Measurements from ENCODE around the gene ARID1B. TPM values are rescaled to one million over a fixed set of nuclear protein-coding genes. Genes with fewer than 3 reads are reported as not detected.
A peak's percentile ranks its signal among the peaks of the same experiment; 100 is the strongest.

ARID1B gene
- total RNA-seq, 5 donors from 2014 or later (not counting 1 experiment from before 2014, with no cell fraction given), result 103 to 161 (median 108) TPM

DNA sequence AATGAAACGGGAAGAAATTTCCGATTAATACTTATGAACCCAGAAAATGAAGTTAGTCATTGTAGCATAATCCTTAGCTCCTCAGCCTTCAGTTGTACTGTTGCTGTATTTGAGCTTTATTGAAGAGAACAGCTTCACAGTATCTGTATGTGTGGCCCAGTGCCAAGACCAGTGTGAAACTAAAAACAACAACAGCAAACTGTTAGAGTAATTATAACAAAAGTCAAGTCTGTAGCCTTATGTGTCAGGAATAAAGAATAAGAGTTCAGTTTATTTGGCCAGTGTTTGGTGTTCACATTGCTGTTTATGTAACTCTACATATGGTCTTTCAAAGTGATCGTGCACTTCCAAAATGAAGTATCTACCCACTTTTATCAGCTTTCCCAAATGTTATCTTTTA lies 70.9 kb downstream of the ARID1B start:
- H3K4me1 ChIP-seq (ENCODE audit: control insufficient read depth in 1 of 2, extremely low read depth in 1 of 2, insufficient read depth in 2 of 2, low read length in 2 of 2), result peaks cover 10 to 25% of the 10 kb centered on the region in 2 experiments
- H3K4me3 Mint-ChIP-seq, result no peak overlapping the region

GRCh38 chr6:156848533-156848932 lies 71.4 kb downstream of the ARID1B start:
- H3K4me3 Mint-ChIP-seq, result no peak overlapping the region
- CTCF ChIA-PET, result interaction anchor here in 1 of 2 donors (0.6 to 1.0 kb wide), 2 partner anchors 17 to 36 kb away, joined by 3 read pairs; no protein-coding TSS in a partner anchor
- peak overlapping the region in 1 of 2 donors; percentile 39 for H3K27ac Mint-ChIP-seq
- Histone ChIP-seq H3K4me1 (ENCODE audit: control insufficient read depth in 1 of 2, extremely low read depth in 1 of 2, insufficient read depth in 2 of 2, low read length in 2 of 2) (peaks cover 13 to 26% of the 10 kb centered on the region in 2 experiments), H3K9me3 (no peaks in the 10 kb centered on the region), H3K4me3 (ENCODE audit: control insufficient read depth in 1 of 2, extremely low read depth in 1 of 2, low read length in 1 of 2) (no peak overlapping the region), H3K36me3 (ENCODE audit: control insufficient read depth in 2 of 2, extremely low read depth in 1 of 2, insufficient read depth in 1 of 2, low read length in 1 of 2) (no peaks in the 10 kb centered on the region), H3K27ac (ENCODE audit: low read length) (no peak overlapping the region), H3K27me3 (replicated peaks in 1 of 2; ENCODE audit: control insufficient read depth in 2 of 2, extremely low read depth in 1 of 2, insufficient read depth in 2 of 2, low read length in 1 of 2) (no peaks in the 10 kb centered on the region)
- no peak for ATAC-seq (replicated peaks in 1 of 4)
- POLR2A ChIA-PET, result no interaction called here
- peaks cover 5% of the 10 kb centered on the region for H3K36me3 Mint-ChIP-seq
- H3K27me3 Mint-ChIP-seq, result no peaks in the 10 kb centered on the region
- no peaks in the 10 kb centered on the region for H3K9me3 Mint-ChIP-seq
- DNase-seq, result no peak
- H3K4me1 Mint-ChIP-seq, result peaks cover 96 to 97% (median 96%) of the 10 kb centered on the region in 3 donors
- 0% methylated on average over 1 of the region's 5 CpGs for WGBS (ENCODE audit: insufficient coverage)

More for the DNA sequence above, 70.9 kb downstream of the ARID1B start:
- H3K27ac Mint-ChIP-seq, result no peak overlapping the region
- Histone ChIP-seq H3K4me3 (ENCODE audit: control insufficient read depth in 1 of 2, extremely low read depth in 1 of 2, low read length in 1 of 2) (no peak overlapping the region), H3K27ac (ENCODE audit: low read length) (no peak overlapping the region), H3K27me3 (replicated peaks in 1 of 2; ENCODE audit: control insufficient read depth in 2 of 2, extremely low read depth in 1 of 2, insufficient read depth in 2 of 2, low read length in 1 of 2) (no peaks in the 10 kb centered on the region), H3K36me3 (ENCODE audit: control insufficient read depth in 2 of 2, extremely low read depth in 1 of 2, insufficient read depth in 1 of 2, low read length in 1 of 2) (no peaks in the 10 kb centered on the region), H3K9me3 (no peaks in the 10 kb centered on the region)
- POLR2A ChIA-PET, result no interaction called here
- no peaks in the 10 kb centered on the region for H3K27me3 Mint-ChIP-seq
- ATAC-seq (replicated peaks in 1 of 4) (no peak), DNase-seq (no peak)
- peaks cover 95 to 96% (median 96%) of the 10 kb centered on the region in 3 donors for H3K4me1 Mint-ChIP-seq
- WGBS (ENCODE audit: insufficient coverage), result no CpG with 5 or more reads among the region's 3 CpGs
- CTCF ChIA-PET, result interaction anchor here in 1 of 2 donors (0.6 to 1.0 kb wide), 2 partner anchors 17 to 36 kb away, joined by 3 read pairs; no protein-coding TSS in a partner anchor
- peaks cover 5% of the 10 kb centered on the region for H3K36me3 Mint-ChIP-seq
- H3K9me3 Mint-ChIP-seq, result no peaks in the 10 kb centered on the region

GRCh38 chr6:156849806-156850205 lies 72.6 kb downstream of the ARID1B start:
- peaks cover 5% of the 10 kb centered on the region for H3K36me3 Mint-ChIP-seq
- H3K27ac ChIP-seq (ENCODE audit: low read length), result no peak overlapping the region
- no peaks in the 10 kb centered on the region for H3K36me3 ChIP-seq (ENCODE audit: control insufficient read depth in 2 of 2, extremely low read depth in 1 of 2, insufficient read depth in 1 of 2, low read length in 1 of 2)
- ATAC-seq (replicated peaks in 1 of 4), result no peak
- WGBS (ENCODE audit: insufficient coverage), result 93% methylated on average over 3 of the region's 7 CpGs
- H3K9me3 ChIP-seq, result no peaks in the 10 kb centered on the region
- no peaks in the 10 kb centered on the region for H3K27me3 Mint-ChIP-seq
- H3K9me3 Mint-ChIP-seq, result no peaks in the 10 kb centered on the region
- no peak overlapping the region for H3K4me3 ChIP-seq (ENCODE audit: control insufficient read depth in 1 of 2, extremely low read depth in 1 of 2, low read length in 1 of 2)
- H3K4me1 ChIP-seq (ENCODE audit: control insufficient read depth in 1 of 2, extremely low read depth in 1 of 2, insufficient read depth in 2 of 2, low read length in 2 of 2), result peaks cover 13 to 35% of the 10 kb centered on the region in 2 experiments
- CTCF ChIA-PET, result no interaction called here
- H3K4me1 Mint-ChIP-seq, result peaks cover 95 to 97% (median 96%) of the 10 kb centered on the region in 3 donors
- H3K4me3 Mint-ChIP-seq, result peak overlapping the region in 1 of 3 donors; percentile 3
- POLR2A ChIA-PET, result no interaction called here
- H3K27me3 ChIP-seq (replicated peaks in 1 of 2; ENCODE audit: control insufficient read depth in 2 of 2, extremely low read depth in 1 of 2, insufficient read depth in 2 of 2, low read length in 1 of 2), result no peaks in the 10 kb centered on the region
- no peak for DNase-seq
- no peak overlapping the region for H3K27ac Mint-ChIP-seq

DNA sequence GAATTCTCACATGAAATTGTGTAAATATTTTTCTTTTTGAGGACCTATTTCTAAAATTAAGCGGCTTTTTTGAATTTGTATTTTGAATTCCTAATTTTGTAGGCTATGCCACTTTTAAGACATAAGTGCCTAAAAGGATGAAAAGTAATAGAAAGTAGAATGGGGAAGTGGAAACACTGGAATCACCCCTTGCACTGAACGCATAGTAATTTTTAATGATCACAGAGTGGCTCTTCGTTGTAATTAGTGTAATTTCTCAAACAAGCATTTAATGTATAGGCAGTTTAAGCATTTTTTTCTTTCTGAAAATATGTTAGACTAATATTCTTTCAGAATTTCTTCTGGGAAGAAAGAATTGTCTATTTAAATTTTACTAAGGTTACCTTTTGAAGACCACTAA lies 73.2 kb downstream of the ARID1B start:
- no peaks in the 10 kb centered on the region for H3K27me3 Mint-ChIP-seq
- peaks cover 95 to 96% (median 95%) of the 10 kb centered on the region in 3 donors for H3K4me1 Mint-ChIP-seq
- ATAC-seq (replicated peaks in 1 of 4) (no peak), DNase-seq (no peak)
- peak overlapping the region in 1 of 3 donors; percentile 3 for H3K4me3 Mint-ChIP-seq
- Histone ChIP-seq H3K27ac (ENCODE audit: low read length) (no peak overlapping the region), H3K27me3 (replicated peaks in 1 of 2; ENCODE audit: control insufficient read depth in 2 of 2, extremely low read depth in 1 of 2, insufficient read depth in 2 of 2, low read length in 1 of 2) (no peaks in the 10 kb centered on the region), H3K9me3 (no peaks in the 10 kb centered on the region), H3K4me1 (ENCODE audit: control insufficient read depth in 1 of 2, extremely low read depth in 1 of 2, insufficient read depth in 2 of 2, low read length in 2 of 2) (peaks cover 14 to 29% of the 10 kb centered on the region in 2 experiments), H3K36me3 (ENCODE audit: control insufficient read depth in 2 of 2, extremely low read depth in 1 of 2, insufficient read depth in 1 of 2, low read length in 1 of 2) (no peaks in the 10 kb centered on the region), H3K4me3 (ENCODE audit: control insufficient read depth in 1 of 2, extremely low read depth in 1 of 2, low read length in 1 of 2) (no peak overlapping the region)
- WGBS (ENCODE audit: insufficient coverage), result no CpG with 5 or more reads among the region's 3 CpGs
- no peaks in the 10 kb centered on the region for H3K9me3 Mint-ChIP-seq
- H3K36me3 Mint-ChIP-seq, result peaks cover 5% of the 10 kb centered on the region
- ChIA-PET POLR2A (no interaction called here), CTCF (no interaction called here)
- H3K27ac Mint-ChIP-seq, result no peak overlapping the region

- Histone ChIP-seq H3K4me3 (ENCODE audit: control insufficient read depth in 1 of 2, extremely low read depth in 1 of 2, low read length in 1 of 2) (no peak overlapping the region), H3K27me3 (replicated peaks in 1 of 2; ENCODE audit: control insufficient read depth in 2 of 2, extremely low read depth in 1 of 2, insufficient read depth in 2 of 2, low read length in 1 of 2) (no peaks in the 10 kb centered on the region), H3K9me3 (no peaks in the 10 kb centered on the region), H3K4me1 (ENCODE audit: control insufficient read depth in 1 of 2, extremely low read depth in 1 of 2, insufficient read depth in 2 of 2, low read length in 2 of 2) (peaks cover 24 to 27% of the 10 kb centered on the region in 2 experiments), H3K27ac (ENCODE audit: low read length) (no peak overlapping the region), H3K36me3 (ENCODE audit: control insufficient read depth in 2 of 2, extremely low read depth in 1 of 2, insufficient read depth in 1 of 2, low read length in 1 of 2) (no peaks in the 10 kb centered on the region)
- no peaks in the 10 kb centered on the region for H3K27me3 Mint-ChIP-seq
- no CpG with 5 or more reads among the region's 3 CpGs for WGBS (ENCODE audit: insufficient coverage)
- no peak overlapping the region for H3K4me3 Mint-ChIP-seq
- ATAC-seq (replicated peaks in 1 of 4) (no peak), DNase-seq (no peak)
- ChIA-PET POLR2A (interaction anchor here in 1 of 2 donors (0.6 kb wide), 2 partner anchors 227 to 529 kb away, joined by 4 to 5 read pairs; no protein-coding TSS in a partner anchor), CTCF (interaction anchor here (0.5 to 0.6 kb wide), 3 partner anchors 131 to 1536 kb away, joined by 3 to 4 read pairs (median 3); no protein-coding TSS in a partner anchor)
- no peaks in the 10 kb centered on the region for H3K36me3 Mint-ChIP-seq
- peak overlapping the region in 1 of 2 donors; percentile 6 for H3K27ac Mint-ChIP-seq
- peaks cover 96 to 97% (median 97%) of the 10 kb centered on the region in 3 donors for H3K4me1 Mint-ChIP-seq
- H3K9me3 Mint-ChIP-seq, result no peaks in the 10 kb centered on the region
Measured at GRCh38 chr6:156851454-156851921, 74.3 kb downstream of the ARID1B start.

GRCh38 chr6:156852147-156852857 lies 75.1 kb downstream of the ARID1B start:
- Histone ChIP-seq H3K36me3 (ENCODE audit: control insufficient read depth in 2 of 2, extremely low read depth in 1 of 2, insufficient read depth in 1 of 2, low read length in 1 of 2) (no peaks in the 10 kb centered on the region), H3K27me3 (replicated peaks in 1 of 2; ENCODE audit: control insufficient read depth in 2 of 2, extremely low read depth in 1 of 2, insufficient read depth in 2 of 2, low read length in 1 of 2) (no peaks in the 10 kb centered on the region), H3K4me1 (ENCODE audit: control insufficient read depth in 1 of 2, extremely low read depth in 1 of 2, insufficient read depth in 2 of 2, low read length in 2 of 2) (peaks cover 29% of the 10 kb centered on the region in 2 experiments), H3K27ac (ENCODE audit: low read length) (no peak overlapping the region), H3K9me3 (no peaks in the 10 kb centered on the region), H3K4me3 (ENCODE audit: control insufficient read depth in 1 of 2, extremely low read depth in 1 of 2, low read length in 1 of 2) (no peak overlapping the region)
- no peak overlapping the region for H3K4me3 Mint-ChIP-seq
- no peaks in the 10 kb centered on the region for H3K27me3 Mint-ChIP-seq
- POLR2A ChIA-PET, result interaction anchor here (0.6 to 0.8 kb wide), 3 partner anchors 63 to 530 kb away, joined by 4 to 5 read pairs (median 4); no protein-coding TSS in a partner anchor
- CTCF ChIA-PET, result interaction anchor here (0.5 to 1.2 kb wide), 5 partner anchors 12 to 422 kb away, joined by 3 to 5 read pairs (median 3); no protein-coding TSS in a partner anchor
- H3K27ac Mint-ChIP-seq, result no peak overlapping the region
- H3K9me3 Mint-ChIP-seq, result no peaks in the 10 kb centered on the region
- no peaks in the 10 kb centered on the region for H3K36me3 Mint-ChIP-seq
- ATAC-seq (replicated peaks in 1 of 4) (peak in 3 of 4 experiments; percentile 46 to 58 (median 54)), DNase-seq (peak in 1 of 35 experiments; percentile 12)
- 39% methylated on average over 2 of the region's 9 CpGs for WGBS (ENCODE audit: insufficient coverage)
- peaks cover 96 to 97% (median 97%) of the 10 kb centered on the region in 3 donors for H3K4me1 Mint-ChIP-seq

Data from T-cell (primary cell).